ENCODE measurements around the gene PTPRR.
"Not testable (repeated sequence)": the region's sequence is repeated elsewhere in the genome, so short reads cannot be mapped to it uniquely, and the experiment has no call there.

PTPRR gene

DNA sequence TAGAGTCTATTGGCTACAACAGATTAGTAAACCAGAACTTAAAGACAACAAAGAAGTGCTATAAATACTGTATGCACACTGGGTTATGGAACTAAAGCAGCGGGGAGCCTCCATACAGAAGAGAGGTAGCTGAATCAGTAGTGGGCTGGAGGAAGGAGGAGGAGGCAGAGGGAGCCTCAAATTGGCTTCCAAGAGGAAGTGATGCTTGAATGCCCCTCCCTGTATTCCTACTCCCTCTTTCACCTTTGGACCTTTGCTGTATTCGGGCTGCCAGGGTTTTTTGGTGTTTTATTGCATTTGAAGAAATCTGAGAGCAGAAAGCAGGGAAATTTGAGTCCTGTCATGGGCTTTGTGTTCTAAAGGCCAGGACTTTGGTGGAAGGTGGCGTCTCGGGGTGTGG, 179.3 kb downstream of the PTPRR start:
- DNase-seq = no peak

DNA sequence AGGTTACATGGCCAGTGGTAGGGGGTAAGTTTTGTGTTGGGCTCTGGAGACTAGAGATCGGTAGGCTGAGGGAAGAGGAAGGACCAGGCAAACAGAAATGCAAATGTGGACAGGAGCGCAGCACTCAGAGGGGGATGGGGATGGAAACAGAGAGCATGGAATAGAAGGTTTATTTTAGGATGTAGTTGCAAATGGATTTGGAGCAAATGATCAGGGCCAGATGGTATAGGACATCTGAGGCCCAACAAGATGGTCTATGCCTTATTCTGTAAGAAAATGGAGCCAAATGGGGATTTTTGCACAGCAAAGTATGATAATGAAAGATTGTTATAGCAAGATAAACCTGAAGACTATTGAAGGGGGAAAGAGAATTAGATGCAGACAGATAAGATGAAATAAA, 180.8 kb downstream of the PTPRR start:
- no peak for DNase-seq

DNA sequence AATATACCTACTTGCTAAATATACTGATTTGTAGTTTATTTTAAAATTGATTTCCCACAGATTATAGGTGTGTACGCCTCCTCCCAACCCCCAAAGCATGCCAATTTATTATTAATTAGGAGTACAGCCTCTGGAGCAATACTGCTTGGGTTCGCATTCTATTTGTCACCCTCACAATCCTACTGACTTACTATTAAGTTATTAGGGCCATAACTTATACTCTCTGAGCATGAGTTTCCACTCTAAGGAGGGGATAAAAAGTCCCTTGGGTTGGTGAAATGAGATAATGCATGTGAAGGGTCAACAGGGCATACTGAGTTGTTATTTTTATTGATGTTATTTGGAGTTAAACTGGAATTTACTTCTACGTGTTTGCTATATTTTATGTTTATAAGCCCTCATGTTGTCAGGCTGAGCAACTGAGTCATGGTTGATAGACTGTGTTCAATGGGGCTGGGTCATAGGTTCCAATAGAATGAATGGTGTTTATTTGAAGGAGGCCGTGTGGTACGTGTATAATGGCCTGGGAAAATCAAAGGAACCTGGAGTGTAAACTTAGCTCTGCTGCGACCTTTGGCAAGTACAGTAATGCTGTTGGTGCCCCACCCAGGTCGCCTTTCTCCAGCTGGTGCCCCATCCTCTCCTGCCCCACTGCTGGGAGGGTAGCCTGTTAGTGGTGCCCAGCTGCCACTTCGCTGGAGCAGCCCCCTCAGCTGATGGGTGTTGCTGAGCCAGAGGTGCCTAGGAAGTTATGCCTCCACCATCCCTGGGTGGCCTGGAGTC, 184.0 kb downstream of the PTPRR start:
- no peak for DNase-seq

DNA sequence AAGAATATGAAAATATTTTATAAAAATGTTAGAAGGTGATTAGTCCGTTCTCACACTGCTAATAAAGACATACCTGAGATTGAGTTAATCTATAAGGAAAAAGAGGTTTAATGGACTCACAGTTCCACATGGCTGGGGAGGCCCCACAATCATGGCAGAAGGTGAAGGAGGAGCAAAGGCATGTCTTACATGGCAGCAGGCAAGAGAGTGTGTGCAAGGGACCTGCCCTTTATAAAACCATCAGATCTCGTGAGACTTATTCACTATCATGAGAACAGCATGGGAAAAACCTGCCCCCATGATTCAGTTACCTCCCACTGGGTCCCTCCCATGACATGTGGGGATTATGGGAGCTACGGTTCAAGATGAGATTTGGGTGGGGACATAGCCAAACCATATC, 185.3 kb downstream of the PTPRR start:
- not testable (repeated sequence) for DNase-seq

DNA sequence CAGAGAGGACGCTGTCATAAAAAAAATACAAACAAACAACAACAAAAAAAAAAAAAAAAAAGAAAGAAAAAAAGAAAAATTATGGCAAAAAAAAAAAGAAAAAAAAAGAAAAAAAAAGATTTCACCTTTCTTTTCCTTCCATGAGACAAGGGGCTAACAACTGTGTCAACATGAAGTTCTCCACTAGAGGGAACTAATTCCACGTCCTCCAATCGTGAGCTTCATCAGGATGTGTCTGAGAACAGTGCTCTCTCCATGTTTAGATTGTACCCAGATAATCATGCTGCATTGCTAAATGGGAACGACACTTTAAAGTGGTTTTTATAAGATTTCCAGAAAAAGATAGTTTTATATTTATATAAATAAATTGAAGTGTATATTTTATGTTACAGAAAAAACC, 187.2 kb downstream of the PTPRR start:
- peak in 1 of 5 experiments; percentile 48 for DNase-seq

DNA sequence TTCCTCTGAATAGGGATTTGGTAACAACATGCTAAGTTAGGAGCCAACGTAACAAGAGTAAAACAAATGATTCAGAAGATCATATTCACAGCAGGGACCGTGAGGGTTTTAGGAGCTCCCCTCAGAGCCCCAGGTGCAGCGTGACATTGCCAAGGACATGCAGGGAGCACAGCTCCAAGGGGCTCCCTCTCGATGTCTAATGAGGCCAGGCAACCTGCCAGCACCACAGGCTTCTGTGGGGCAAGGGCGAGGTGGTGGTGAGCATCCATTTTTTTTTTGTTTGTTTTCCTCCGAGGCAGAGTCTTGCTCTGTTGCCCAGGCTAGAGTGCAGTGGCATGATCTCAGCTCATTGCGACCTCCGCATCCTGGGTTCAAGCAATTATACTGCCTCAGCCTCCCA, 188.3 kb downstream of the PTPRR start:
- no peak for DNase-seq

DNA sequence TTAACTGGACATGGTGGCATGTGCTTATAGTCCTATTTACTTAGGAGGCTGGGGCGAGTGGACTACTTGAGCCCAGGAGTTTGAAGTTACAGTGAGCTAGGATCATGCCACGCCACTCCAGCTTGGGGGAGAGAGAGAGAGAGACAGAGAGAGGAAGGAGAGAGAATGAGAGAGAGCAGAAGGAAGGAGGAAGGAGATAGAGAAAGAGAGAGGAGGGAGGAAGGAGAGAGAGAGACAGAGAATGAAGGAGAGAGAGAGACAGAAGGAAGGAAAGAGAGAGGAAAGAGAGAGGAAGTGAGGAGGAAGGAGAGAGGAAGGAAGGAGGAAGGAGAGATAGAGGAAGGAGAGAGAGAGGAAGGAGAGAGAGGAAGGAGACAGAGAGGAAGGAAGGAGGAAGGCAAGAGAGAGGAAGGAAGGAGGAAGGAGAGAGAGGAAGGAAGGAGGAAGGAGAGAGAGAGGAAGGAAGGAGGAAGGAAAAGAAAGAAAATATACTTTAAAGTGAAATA, 189.8 kb downstream of the PTPRR start:
- no peak for DNase-seq

DNA sequence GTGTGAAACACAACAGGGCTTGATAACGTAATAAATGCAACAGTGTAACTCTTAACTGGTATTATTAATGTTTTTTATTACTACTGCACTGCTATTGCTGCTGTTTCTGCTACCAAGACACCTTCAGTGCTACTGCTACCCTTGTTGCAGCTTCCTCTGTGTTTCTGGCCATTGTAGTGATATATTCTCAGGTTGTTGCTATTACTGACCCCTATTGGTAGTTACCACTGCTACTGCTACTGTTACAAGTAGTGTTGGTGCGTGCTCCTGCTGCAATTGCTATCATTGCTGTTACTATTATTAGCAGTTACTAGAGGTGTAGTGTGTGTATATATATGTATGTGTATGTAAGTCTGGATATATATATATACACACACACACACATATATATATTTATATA, 196.1 kb downstream of the PTPRR start:
- peak in 1 of 5 experiments; percentile 9 for DNase-seq

DNA sequence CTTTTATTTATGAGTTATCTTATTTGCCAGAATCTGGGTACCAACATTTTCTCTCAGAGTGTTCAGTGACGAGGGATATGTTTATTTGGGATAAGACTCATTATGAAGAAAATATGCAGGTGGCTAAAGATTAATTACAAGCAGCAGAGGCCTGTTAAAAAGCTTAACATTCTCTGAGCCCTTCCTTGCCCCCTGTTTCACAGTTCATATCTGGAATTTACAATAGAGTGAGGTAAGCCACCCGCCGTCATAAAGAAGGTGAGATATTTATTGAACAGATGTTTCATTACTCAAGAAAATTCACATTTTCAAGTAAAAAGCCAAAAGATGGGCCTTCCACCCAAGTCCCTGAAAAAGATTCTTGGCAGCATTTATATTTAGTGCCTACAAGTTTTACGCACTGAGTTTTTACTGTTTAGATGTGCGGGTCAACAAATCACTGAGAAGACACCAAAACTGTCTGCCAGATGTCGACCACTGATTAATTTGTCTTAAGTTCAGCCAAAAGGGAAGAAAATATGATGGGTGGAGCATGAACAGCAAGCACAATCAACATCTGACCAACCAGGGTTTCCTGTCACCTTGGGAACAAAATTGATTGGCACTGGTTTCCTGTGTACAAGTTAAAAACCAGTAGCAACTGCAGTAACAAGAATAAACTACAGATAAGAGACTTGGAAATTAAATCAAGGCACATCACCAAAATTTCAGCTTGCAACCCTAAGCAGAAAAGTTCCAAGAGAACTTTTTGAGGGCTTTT, 197.8 kb downstream of the PTPRR start:
- DNase-seq = peak in 1 of 5 experiments; percentile 65

DNA sequence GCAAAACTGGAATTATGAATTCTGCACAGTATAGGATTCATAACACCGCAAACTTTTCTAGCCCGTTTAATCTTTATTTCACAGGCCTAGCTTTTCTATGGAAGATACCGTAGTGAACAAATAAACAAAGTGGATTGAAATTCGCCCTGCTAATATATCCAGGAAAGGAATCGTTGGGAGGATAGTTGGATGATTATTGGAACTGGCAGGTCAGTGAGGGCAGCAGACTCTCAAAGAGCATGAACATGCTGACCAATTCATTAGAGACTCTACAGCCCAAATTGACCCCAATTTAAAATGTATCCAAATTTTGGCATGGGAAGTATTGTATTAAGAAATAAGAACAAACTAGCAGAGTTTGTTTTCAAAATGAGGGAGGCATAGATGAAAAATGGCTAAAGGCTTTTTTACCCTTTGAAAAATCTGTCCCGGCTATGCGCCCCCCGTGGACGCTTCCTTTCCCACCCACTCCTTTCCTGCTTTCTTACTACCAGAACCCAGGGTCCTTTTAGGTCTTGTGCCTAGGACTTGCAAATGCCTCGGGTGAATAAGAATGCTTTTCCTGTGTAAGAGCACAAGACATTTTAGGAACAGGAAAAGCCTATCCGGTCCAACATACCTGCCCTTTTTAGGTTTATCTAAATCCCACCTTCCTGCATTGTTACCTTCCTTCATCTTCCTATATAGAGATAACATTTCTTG, 198.7 kb downstream of the PTPRR start:
- DNase-seq = no peak

DNA sequence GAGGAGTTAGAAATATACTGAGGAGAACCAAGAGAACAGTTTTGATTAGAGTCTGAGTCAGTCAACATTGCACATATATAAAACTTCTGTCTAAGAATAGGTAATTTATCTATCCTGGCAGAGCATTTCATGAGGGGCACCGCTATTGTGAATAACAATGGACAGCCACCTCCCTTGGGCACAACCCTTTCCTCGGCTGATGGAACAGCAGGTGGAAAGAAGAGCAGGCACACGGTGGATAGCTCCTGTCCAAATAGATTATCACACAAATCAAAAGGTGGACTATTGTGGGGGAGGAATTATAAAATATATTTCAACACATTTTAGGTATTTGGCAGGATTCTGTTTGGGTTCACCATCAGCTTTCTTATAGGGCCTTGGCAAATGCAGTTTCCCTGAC, 199.3 kb downstream of the PTPRR start:
- DNase-seq = no peak

DNA sequence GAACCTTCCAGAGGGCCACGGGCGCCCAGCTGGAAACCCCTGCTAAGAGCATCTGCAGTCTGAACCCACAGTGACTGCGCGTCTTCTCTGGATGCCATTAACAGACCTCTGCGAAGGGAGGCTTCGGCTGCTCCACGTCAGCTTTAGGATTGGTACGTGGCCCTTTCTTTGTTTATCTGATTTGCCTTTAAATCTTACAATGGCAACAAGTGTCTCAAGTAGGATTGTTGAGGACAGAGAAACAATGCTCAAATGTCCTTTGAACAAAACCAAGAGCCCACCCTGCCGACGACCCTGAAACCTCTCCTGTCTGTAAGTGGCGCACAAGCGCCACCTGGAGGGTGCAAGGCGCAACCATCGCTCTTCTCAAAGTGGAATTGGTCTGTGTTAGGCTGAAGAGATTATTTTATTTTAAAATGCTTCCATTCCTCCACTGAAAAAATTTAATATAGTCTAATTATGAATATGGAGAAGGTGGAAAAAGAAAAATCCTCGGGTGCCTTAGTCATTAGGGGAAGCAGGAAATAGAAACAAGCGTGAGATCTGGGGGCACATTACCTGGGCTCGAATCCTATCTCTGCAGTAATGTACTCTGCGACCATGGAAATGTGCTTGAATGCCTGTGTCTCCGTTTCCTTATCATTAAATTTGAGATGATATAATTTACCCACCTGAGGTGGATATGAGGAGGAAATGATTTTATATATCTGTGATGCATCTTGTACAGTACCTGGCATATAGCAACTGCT, 200.7 kb downstream of the PTPRR start:
- DNase-seq = peak in 2 of 5 experiments; percentile 2 to 16

DNA sequence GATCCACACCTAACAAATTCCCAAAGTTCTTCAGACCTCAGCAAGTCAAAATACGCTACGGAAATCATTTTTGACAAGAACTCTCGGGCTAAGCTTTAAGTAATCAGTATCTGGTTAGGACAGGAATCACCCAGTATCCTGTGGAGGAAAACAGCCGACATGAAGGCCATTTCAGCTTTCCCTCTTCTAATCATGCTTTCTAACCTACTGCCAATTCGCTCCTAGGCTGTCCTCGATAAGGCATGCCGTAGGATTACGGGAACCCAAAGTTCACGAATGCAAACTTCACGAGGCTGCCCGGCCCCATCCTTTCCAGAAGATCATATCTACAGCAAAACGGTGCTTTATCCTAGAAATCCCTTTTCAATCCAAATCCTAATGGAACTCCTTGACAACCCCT, 201.5 kb downstream of the PTPRR start:
- no peak for DNase-seq

DNA sequence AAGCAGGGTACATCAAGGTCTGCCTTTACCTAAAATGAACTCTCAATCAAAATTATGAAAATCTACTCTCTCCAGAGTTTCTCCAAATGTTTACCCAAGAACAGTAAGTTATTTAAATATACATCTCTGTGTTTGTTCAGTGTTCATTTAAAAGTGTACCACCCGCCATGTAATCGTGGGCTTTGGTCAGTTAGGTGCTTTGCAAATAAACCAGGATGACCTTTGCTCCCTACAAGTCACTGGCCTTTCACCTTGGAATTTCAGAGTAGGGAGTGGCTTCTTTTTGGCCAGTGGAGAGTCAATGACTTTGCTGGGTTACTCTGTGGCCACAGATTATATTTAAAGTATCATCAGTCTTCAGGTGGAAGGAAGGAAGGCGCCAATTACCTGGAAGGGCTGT, 208.7 kb downstream of the PTPRR start:
- DNase-seq = no peak

DNA sequence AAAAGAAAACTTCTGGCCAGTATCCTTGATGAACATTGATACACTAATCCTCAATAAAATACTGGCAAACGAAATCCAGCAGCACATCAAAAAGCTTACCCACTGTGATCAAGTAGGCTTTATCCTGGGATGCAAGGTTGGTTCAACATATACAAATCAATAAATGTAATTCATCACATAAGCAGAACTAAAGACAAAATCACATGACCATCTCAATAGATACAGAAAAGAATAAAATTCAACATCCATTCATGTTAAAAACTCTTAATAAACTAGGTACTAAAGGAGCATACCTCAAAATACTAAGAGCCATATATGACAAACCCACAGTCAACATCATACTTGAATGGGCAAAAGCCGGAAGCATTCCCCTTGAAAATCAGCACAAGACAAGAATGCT, 211.5 kb downstream of the PTPRR start:
- no peak for DNase-seq

DNA sequence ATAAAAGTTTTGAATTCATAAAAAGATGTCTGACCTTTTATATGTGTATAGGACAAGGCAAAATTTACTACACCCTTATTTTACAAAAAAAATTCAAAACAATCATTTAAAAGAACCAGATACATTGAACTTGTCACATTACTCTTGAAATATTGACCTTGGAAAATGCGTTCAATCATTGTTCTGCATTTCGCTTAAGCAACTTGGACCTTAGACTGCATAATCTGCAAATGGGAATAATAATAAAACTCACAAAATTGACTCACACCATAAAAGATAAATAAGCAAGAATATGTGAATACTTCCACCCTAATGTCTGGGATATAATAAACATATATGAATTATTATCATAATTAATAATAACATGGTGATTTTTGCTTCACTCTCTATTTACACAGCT, 213.9 kb downstream of the PTPRR start:
- DNase-seq = no peak

DNA sequence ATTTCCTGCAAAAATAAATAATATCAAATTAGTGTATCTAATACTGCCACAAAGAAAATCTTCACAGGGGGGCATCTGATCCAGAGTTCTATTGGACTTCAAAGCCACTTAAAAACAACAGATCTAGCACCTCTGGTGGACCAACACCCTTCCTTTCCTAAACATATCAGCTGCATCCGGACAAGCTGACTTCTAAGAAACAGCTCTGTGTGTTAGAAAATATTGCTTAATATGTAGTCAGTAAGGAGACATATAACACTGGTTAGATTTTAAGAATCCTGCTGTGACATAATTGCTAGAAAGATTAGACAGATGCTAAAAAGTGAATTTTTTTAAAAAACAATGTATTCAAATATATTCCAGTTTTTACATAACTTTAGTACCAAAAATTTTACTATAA, 222.2 kb downstream of the PTPRR start:
- DNase-seq = no peak

DNA sequence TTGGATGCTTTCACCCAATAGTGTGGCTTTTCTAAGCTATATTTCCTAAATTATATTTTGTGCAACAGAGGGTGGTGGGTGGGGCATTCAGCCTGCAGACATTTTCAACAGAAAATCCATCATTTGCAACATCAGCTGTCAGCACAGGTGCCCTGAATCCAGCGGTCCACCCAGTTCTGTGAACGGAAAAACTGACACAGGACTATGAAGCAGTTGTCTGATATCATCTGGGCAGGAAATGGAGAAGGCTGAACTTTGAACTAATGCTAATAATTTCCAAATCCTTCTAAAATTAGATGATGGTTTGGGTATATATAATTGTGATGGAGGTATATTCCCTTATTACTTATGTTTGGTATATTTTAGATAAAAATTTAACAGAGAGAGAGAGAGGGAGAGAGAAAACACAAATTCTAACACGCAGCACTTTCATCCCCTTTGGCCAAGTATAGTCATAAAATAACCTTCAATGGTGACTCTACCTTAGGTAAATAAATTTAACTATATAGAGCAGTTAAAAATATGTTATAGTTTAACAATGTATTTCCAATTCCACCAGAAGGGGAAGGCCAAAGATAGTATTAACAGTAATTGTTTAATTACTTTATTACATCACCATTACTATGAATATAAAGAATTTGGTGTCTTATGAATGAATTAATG, 225.0 kb downstream of the PTPRR start:
- DNase-seq = no peak

DNA sequence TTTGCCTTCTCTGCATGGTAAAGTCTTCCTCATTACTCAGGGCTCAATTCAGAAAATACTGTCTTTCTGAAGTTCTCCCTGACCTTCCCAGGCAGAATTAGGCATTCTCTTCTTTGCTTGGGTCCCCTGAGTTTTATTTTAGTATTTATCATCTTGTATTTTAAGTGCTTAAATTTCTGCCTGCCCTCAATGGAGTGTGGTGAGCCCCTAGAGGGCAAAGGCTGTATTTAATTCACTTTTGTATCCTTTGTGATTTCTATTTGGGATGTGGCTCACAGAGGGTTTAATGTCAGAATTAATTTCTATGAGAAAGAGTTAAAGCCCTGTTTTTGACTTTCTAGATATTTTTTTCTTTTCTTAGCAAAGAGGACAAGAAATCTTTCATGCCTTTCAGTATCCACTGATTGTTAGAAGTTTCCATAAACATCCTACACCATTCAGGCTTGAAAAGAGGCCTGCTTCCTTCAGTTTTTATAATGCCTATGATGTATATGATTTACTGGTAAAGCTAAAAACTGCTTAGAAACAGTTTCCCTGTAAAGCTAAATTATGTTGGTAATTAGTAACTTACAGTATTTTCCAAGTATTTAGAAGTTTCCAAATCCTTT, 227.8 kb downstream of the PTPRR start:
- no peak for DNase-seq

DNA sequence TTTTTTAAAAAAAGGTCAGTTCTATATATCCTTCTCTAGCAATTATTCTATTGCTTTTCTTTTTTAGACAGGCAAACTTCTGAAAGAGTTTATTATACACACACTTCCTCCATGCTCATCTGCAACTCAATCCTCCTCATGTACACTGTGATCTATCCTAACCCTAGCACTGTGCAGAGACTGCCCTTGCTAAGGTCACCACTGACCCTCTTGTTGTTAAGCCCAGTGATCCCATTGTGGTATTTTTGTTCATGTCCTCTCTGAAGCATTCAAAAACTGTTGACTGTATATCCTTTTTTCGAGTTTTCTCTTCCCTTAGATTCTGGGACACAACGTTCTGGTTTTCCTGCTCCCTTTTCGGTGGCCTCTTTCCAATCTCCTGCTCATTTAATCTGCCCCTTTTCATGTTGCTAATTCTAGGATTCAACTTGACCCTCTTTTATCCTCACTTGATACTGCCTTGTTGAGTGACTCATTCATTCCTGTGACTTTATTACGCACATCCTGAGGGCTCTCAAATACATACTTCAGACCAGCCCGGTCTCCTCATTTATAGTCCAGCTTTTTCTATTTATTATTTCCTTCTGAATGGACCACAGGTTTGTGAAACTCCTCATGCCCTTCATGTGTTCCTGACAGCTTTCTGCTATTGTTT, 229.4 kb downstream of the PTPRR start:
- DNase-seq = no peak

DNA sequence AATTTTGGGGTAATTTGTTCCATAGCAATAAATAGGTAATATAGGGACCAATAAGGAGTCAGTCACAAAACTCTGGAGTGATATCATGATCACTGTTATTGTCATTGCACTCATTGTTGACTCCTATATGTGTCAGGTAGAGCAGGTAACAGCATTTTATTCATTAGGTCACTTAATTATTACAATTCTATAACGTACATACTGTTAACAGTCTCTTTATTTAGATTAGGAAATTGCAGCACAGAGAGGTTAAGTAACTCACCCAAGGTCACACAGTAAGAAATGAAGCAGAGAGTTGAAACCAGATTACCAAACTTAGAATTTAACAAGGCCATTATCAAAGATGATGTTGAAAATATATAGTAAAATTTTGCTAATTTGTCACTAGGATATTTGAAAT, 233.6 kb downstream of the PTPRR start:
- no peak for DNase-seq

Measured in T-helper 2 cell (primary cell).